SJCRH30 (cell line): ENCODE measurements around the gene IL22. TPM values are rescaled to one million over a fixed set of nuclear protein-coding genes. Genes with fewer than 3 reads are reported as not detected.

Source experiments
- DNase-seq, 2 experiments: peaks; one replicate each; pipeline ENCODE4 v3.0.0-alpha.2; 2015 to 2020
- H3K27ac ChIP-seq: fragments of 250-450 bp; sonication (Bioruptor Pico); 2 replicates; pipeline ENCODE4 v1.5.1; 2020; ENCODE audit warnings: mild to moderate bottlenecking, moderate library complexity
- H3K27me3 ChIP-seq: fragments of 250-450 bp; sonication (Bioruptor Pico); 2 replicates; pipeline ENCODE4 v1.5.1; 2020; ENCODE audit warnings: mild to moderate bottlenecking, moderate library complexity
- H3K36me3 ChIP-seq: fragments of 250-450 bp; sonication (Bioruptor Pico); 2 replicates; pipeline ENCODE4 v1.5.1; 2020; ENCODE audit warnings: mild to moderate bottlenecking, moderate library complexity
- H3K4me1 ChIP-seq: fragments of 250-450 bp; sonication (Bioruptor Pico); 2 replicates; pipeline ENCODE4 v1.5.1; 2020; ENCODE audit warnings: mild to moderate bottlenecking, moderate library complexity
- H3K4me3 ChIP-seq: fragments of 250-450 bp; sonication (Bioruptor Pico); 2 replicates; pipeline ENCODE4 v1.5.1; 2020; ENCODE audit warnings: mild to moderate bottlenecking, moderate library complexity
- H3K9me3 ChIP-seq: fragments of 250-450 bp; sonication (Bioruptor Pico); replicated peaks from 2 replicates; pipeline ENCODE4 v1.5.1; 2020; ENCODE audit warnings: mild to moderate bottlenecking, moderate library complexity
- total RNA-seq: library from RNA; depleted of rRNA; stranded (reverse); fragments of >200 nt; shearing (Covaris generic); gene quantifications from 2 replicates; pipeline ENCODE4 v1.2.3, GENCODE V29; 2014; rRNA removed

Gene IL22
- total RNA-seq, 1 experiment from 2014 or later = not detected

DNA sequence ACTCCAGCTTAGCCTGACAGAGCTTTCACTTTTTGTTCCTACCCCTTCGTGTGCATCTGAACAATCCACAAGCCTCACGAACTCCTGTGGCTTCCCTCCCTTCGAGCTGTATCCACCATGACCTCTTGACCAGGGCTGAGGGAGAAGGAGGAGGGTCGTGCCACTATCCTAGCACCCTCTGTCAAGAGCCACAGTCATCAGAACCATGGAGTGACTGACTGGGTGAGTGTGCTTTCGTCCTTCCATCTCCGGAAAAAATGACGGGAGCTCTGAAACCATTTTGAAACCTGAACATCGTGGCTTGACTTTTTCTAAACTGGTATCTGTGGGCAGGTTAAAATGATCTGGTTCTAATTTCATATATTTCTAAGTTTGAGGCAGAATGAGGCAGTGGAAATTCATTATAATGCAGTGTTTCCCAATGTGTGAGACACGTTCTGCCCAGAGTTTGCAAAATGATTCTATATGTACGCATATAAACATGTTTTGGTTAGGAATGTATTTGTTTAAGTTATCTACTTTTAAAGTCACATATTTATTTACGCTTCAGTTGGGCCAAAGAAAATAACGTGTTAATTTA is 54.8 kb downstream of the IL22 start:
- peaks cover 14% of the 10 kb centered on the region; the same call in 1 of the 2 replicates for H3K4me1 ChIP-seq
- no peaks in the 10 kb centered on the region for H3K36me3 ChIP-seq
- no peaks in the 10 kb centered on the region for H3K27me3 ChIP-seq
- H3K9me3 ChIP-seq = no peaks in the 10 kb centered on the region; the same call in 1 of the 2 replicates
- H3K4me3 ChIP-seq = no peak overlapping the region
- no peak for DNase-seq
- no peak overlapping the region for H3K27ac ChIP-seq

Other genes with a start within 250 kb of the IL22 start
- not detected in 2 replicates for gene IFNG, start 93.9 kb downstream of the IL22 start, total RNA-seq
- not detected in 2 replicates for gene IL26, start 27.8 kb downstream of the IL22 start, total RNA-seq
- 21.8 and 22.9 TPM in 2 replicates for gene MDM1, start 78.8 kb upstream of the IL22 start, total RNA-seq